ENCODE data around the gene TCFL5.

GRCh38 chr20:62836967-62837490 lies 24.6 kb downstream of the TCFL5 start:
- TF ChIP-seq CTCF (IDR thresholded peaks at IDR 0.05) (no peak), POLR2A (IDR thresholded peaks at IDR 0.05) (no peak), EP300 (IDR thresholded peaks at IDR 0.05) (no peak), POLR2AphosphoS5 (IDR thresholded peaks at IDR 0.05) (no peak)
